Activated naive CD4-positive, alpha-beta T cell treated with anti-CD3 and anti-CD28 coated beads, Interleukin-2, amount 50 U/mL, for 24 hours (primary cell): ENCODE measurements around the gene AFF1.

Experiments
- H3K27ac Mint-ChIP-seq: one replicate; pipeline ENCODE4 v1.8.0; 2021; ENCODE audit warnings: mild to moderate bottlenecking, mixed read lengths
- H3K27me3 Mint-ChIP-seq: one replicate; pipeline ENCODE4 v1.8.0; 2021; ENCODE audit warnings: mixed read lengths
- H3K36me3 Mint-ChIP-seq: one replicate; pipeline ENCODE4 v1.8.0; 2021; ENCODE audit warnings: mixed read lengths
- H3K4me1 Mint-ChIP-seq: one replicate; pipeline ENCODE4 v1.8.0; 2021; ENCODE audit warnings: mixed read lengths
- H3K4me3 Mint-ChIP-seq: one replicate; pipeline ENCODE4 v1.8.0; 2021; ENCODE audit warnings: mild to moderate bottlenecking, mixed read lengths
- H3K9me3 Mint-ChIP-seq: one replicate; pipeline ENCODE4 v1.8.0; 2021; ENCODE audit warnings: mixed read lengths

AFF1 gene

GRCh38 chr4:86961116-86961515 lies 26.3 kb downstream of the AFF1 start:
- peak overlapping the region; percentile 23 for H3K27ac Mint-ChIP-seq
- peaks cover 55% of the 10 kb centered on the region for H3K4me1 Mint-ChIP-seq
- H3K36me3 Mint-ChIP-seq = peaks cover 4% of the 10 kb centered on the region

GRCh38 chr4:86961605-86962295 lies 26.9 kb downstream of the AFF1 start:
- H3K36me3 Mint-ChIP-seq = peaks cover 2% of the 10 kb centered on the region
- no peaks in the 10 kb centered on the region for H3K9me3 Mint-ChIP-seq
- H3K27ac Mint-ChIP-seq = peak overlapping the region; percentile 23
- no peaks in the 10 kb centered on the region for H3K27me3 Mint-ChIP-seq
- peak overlapping the region; percentile 16 for H3K4me3 Mint-ChIP-seq
- peaks cover 49% of the 10 kb centered on the region for H3K4me1 Mint-ChIP-seq

More at GRCh38 chr4:86961116-86961515, 26.3 kb downstream of the AFF1 start:
- Mint-ChIP-seq H3K9me3 (no peaks in the 10 kb centered on the region), H3K4me3 (no peak overlapping the region), H3K27me3 (no peaks in the 10 kb centered on the region)

GRCh38 chr4:86963697-86964096 lies 28.9 kb downstream of the AFF1 start:
- Mint-ChIP-seq H3K4me3 (no peak overlapping the region), H3K4me1 (peaks cover 38% of the 10 kb centered on the region), H3K27ac (no peak overlapping the region), H3K36me3 (no peaks in the 10 kb centered on the region), H3K27me3 (no peaks in the 10 kb centered on the region), H3K9me3 (no peaks in the 10 kb centered on the region)

GRCh38 chr4:86965019-86965976 lies 30.5 kb downstream of the AFF1 start:
- peaks cover 26% of the 10 kb centered on the region for H3K4me1 Mint-ChIP-seq
- H3K36me3 Mint-ChIP-seq = no peaks in the 10 kb centered on the region
- H3K27me3 Mint-ChIP-seq = no peaks in the 10 kb centered on the region
- no peak overlapping the region for H3K27ac Mint-ChIP-seq
- no peak overlapping the region for H3K4me3 Mint-ChIP-seq
- no peaks in the 10 kb centered on the region for H3K9me3 Mint-ChIP-seq

GRCh38 chr4:86967073-86967472 lies 32.3 kb downstream of the AFF1 start:
- H3K27ac Mint-ChIP-seq = no peak overlapping the region
- peaks cover 28% of the 10 kb centered on the region for H3K4me1 Mint-ChIP-seq
- no peaks in the 10 kb centered on the region for H3K27me3 Mint-ChIP-seq
- H3K36me3 Mint-ChIP-seq = peaks cover 2% of the 10 kb centered on the region
- H3K9me3 Mint-ChIP-seq = no peaks in the 10 kb centered on the region
- no peak overlapping the region for H3K4me3 Mint-ChIP-seq

- Mint-ChIP-seq H3K27ac (no peak overlapping the region), H3K4me3 (no peak overlapping the region), H3K27me3 (no peaks in the 10 kb centered on the region), H3K9me3 (no peaks in the 10 kb centered on the region), H3K4me1 (peaks cover 27% of the 10 kb centered on the region), H3K36me3 (peaks cover 2% of the 10 kb centered on the region)
Observed at GRCh38 chr4:86967798-86968197, 33.0 kb downstream of the AFF1 start.

- no peak overlapping the region for H3K27ac Mint-ChIP-seq
- no peak overlapping the region for H3K4me3 Mint-ChIP-seq
- peaks cover 29% of the 10 kb centered on the region for H3K4me1 Mint-ChIP-seq
- H3K9me3 Mint-ChIP-seq = no peaks in the 10 kb centered on the region
- no peaks in the 10 kb centered on the region for H3K27me3 Mint-ChIP-seq
- peaks cover 2% of the 10 kb centered on the region for H3K36me3 Mint-ChIP-seq
Observed at GRCh38 chr4:86968547-86968946, 33.7 kb downstream of the AFF1 start.

GRCh38 chr4:86970447-86971354 lies 35.9 kb downstream of the AFF1 start:
- peak overlapping the region; percentile 26 for H3K27ac Mint-ChIP-seq
- H3K36me3 Mint-ChIP-seq = peaks cover 3% of the 10 kb centered on the region
- no peaks in the 10 kb centered on the region for H3K9me3 Mint-ChIP-seq
- H3K27me3 Mint-ChIP-seq = no peaks in the 10 kb centered on the region
- H3K4me1 Mint-ChIP-seq = peaks cover 42% of the 10 kb centered on the region
- H3K4me3 Mint-ChIP-seq = no peak overlapping the region

GRCh38 chr4:86971355-86971683 lies 36.5 kb downstream of the AFF1 start:
- Mint-ChIP-seq H3K27me3 (no peaks in the 10 kb centered on the region), H3K4me1 (peaks cover 48% of the 10 kb centered on the region), H3K36me3 (peaks cover 3% of the 10 kb centered on the region), H3K27ac (peak overlapping the region; percentile 61), H3K4me3 (no peak overlapping the region), H3K9me3 (no peaks in the 10 kb centered on the region)

- Mint-ChIP-seq H3K36me3 (peaks cover 3% of the 10 kb centered on the region), H3K4me3 (no peak overlapping the region), H3K9me3 (no peaks in the 10 kb centered on the region), H3K27me3 (no peaks in the 10 kb centered on the region), H3K27ac (peak overlapping the region; percentile 81), H3K4me1 (peaks cover 64% of the 10 kb centered on the region)
Observed at GRCh38 chr4:86972997-86973396, 38.2 kb downstream of the AFF1 start.

GRCh38 chr4:86973668-86974067 lies 38.9 kb downstream of the AFF1 start:
- H3K27ac Mint-ChIP-seq = peak overlapping the region; percentile 20

GRCh38 chr4:86974551-86974994 lies 39.8 kb downstream of the AFF1 start:
- Mint-ChIP-seq H3K36me3 (peaks cover 3% of the 10 kb centered on the region), H3K4me3 (no peak overlapping the region), H3K4me1 (peaks cover 75% of the 10 kb centered on the region), H3K27me3 (no peaks in the 10 kb centered on the region), H3K9me3 (no peaks in the 10 kb centered on the region), H3K27ac (peak overlapping the region; percentile 38)

More at GRCh38 chr4:86973668-86974067, 38.9 kb downstream of the AFF1 start:
- no peak overlapping the region for H3K4me3 Mint-ChIP-seq
- H3K4me1 Mint-ChIP-seq = peaks cover 66% of the 10 kb centered on the region
- H3K36me3 Mint-ChIP-seq = peaks cover 3% of the 10 kb centered on the region
- H3K27me3 Mint-ChIP-seq = no peaks in the 10 kb centered on the region
- no peaks in the 10 kb centered on the region for H3K9me3 Mint-ChIP-seq

GRCh38 chr4:86975927-86976326 lies 41.1 kb downstream of the AFF1 start:
- Mint-ChIP-seq H3K36me3 (peaks cover 3% of the 10 kb centered on the region), H3K27me3 (no peaks in the 10 kb centered on the region), H3K9me3 (no peaks in the 10 kb centered on the region), H3K27ac (no peak overlapping the region), H3K4me3 (no peak overlapping the region), H3K4me1 (peaks cover 73% of the 10 kb centered on the region)

- Mint-ChIP-seq H3K9me3 (no peaks in the 10 kb centered on the region), H3K36me3 (peaks cover 2% of the 10 kb centered on the region), H3K27ac (peak overlapping the region; percentile 37), H3K4me1 (peaks cover 73% of the 10 kb centered on the region), H3K4me3 (no peak overlapping the region), H3K27me3 (no peaks in the 10 kb centered on the region)
Observed at GRCh38 chr4:86976801-86977485, 42.1 kb downstream of the AFF1 start.
